ENCODE data around the gene CCDC57.
A peak's percentile ranks its signal among the peaks of the same experiment; 100 is the strongest.

Gene CCDC57

GRCh38 chr17:82098939-82099763 lies 113.5 kb downstream of the CCDC57 start:
- H3K4me3 ChIP-seq (ENCODE audit: low read depth, low read length) = peak overlapping the region; percentile 88
- TF ChIP-seq CTCF (IDR thresholded peaks at IDR 0.05; ENCODE audit: borderline replicate concordance, insufficient read depth, low read depth, low read length) = no peak

GRCh38 chr17:82098169-82098938 lies 114.3 kb downstream of the CCDC57 start, which contains the start of gene FASN:
FASN (minus strand) TSS chr17:82098236; CDS start chr17:82096445, 1,791 bp downstream.
- peak; percentile 45; the same call in 1 of the 2 replicates for TF ChIP-seq CTCF (IDR thresholded peaks at IDR 0.05; ENCODE audit: borderline replicate concordance, insufficient read depth, low read depth, low read length)
- H3K4me3 ChIP-seq (ENCODE audit: low read depth, low read length) = peak within 1 kb of the TSS; percentile 88

- TF ChIP-seq CTCF (IDR thresholded peaks at IDR 0.05; ENCODE audit: borderline replicate concordance, insufficient read depth, low read depth, low read length) = no peak
- H3K4me3 ChIP-seq (ENCODE audit: low read depth, low read length) = peak overlapping the region; percentile 87
Measured at GRCh38 chr17:82097919-82098168, 114.8 kb downstream of the CCDC57 start.

- no peak for TF ChIP-seq CTCF (IDR thresholded peaks at IDR 0.05; ENCODE audit: borderline replicate concordance, insufficient read depth, low read depth, low read length)
- H3K4me3 ChIP-seq (ENCODE audit: low read depth, low read length) = peak overlapping the region; percentile 87
Measured at GRCh38 chr17:82097184-82097918, 115.3 kb downstream of the CCDC57 start.

GRCh38 chr17:82096709-82097183 lies 115.9 kb downstream of the CCDC57 start:
- H3K4me3 ChIP-seq (ENCODE audit: low read depth, low read length) = peak overlapping the region; percentile 87
- no peak for TF ChIP-seq CTCF (IDR thresholded peaks at IDR 0.05; ENCODE audit: borderline replicate concordance, insufficient read depth, low read depth, low read length)

GRCh38 chr17:82095777-82096708 lies 116.6 kb downstream of the CCDC57 start:
- TF ChIP-seq CTCF (IDR thresholded peaks at IDR 0.05; ENCODE audit: borderline replicate concordance, insufficient read depth, low read depth, low read length) = no peak
- peak overlapping the region; percentile 87 for H3K4me3 ChIP-seq (ENCODE audit: low read depth, low read length)

Data from GM12875 (cell line).